ENCODE measurements around the gene CCDC188.

DNA sequence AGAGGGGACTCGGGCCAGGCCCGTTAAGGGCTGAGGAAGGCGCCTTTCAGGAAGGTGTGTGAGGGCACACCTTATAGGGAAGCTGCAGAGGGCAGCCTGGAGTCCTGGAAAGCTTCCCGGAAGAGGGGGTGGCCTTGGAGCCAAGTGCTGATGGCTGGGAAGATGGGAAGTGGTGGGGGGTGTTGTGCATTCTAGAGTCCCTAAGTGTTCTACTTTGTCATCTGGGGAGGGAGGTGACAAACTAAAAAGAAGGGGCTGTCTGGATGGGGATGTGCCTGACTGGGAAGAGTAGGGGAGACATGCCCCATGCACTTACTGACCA, 12.5 kb downstream of the CCDC188 start:
- TF ChIP-seq TP53 (CRISPR knock-in tag; IDR thresholded peaks at IDR 0.05) = no peak
- TF ChIP-seq, protein P1, sequence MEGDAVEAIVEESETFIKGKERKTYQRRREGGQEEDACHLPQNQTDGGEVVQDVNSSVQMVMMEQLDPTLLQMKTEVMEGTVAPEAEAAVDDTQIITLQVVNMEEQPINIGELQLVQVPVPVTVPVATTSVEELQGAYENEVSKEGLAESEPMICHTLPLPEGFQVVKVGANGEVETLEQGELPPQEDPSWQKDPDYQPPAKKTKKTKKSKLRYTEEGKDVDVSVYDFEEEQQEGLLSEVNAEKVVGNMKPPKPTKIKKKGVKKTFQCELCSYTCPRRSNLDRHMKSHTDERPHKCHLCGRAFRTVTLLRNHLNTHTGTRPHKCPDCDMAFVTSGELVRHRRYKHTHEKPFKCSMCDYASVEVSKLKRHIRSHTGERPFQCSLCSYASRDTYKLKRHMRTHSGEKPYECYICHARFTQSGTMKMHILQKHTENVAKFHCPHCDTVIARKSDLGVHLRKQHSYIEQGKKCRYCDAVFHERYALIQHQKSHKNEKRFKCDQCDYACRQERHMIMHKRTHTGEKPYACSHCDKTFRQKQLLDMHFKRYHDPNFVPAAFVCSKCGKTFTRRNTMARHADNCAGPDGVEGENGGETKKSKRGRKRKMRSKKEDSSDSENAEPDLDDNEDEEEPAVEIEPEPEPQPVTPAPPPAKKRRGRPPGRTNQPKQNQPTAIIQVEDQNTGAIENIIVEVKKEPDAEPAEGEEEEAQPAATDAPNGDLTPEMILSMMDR (IDR thresholded peaks at IDR 0.05) = no peak
- TF ChIP-seq FOXJ3 (CRISPR knock-in tag; IDR thresholded peaks at IDR 0.05; ENCODE audit: borderline replicate concordance) = no peak
- TF ChIP-seq, protein P2, sequence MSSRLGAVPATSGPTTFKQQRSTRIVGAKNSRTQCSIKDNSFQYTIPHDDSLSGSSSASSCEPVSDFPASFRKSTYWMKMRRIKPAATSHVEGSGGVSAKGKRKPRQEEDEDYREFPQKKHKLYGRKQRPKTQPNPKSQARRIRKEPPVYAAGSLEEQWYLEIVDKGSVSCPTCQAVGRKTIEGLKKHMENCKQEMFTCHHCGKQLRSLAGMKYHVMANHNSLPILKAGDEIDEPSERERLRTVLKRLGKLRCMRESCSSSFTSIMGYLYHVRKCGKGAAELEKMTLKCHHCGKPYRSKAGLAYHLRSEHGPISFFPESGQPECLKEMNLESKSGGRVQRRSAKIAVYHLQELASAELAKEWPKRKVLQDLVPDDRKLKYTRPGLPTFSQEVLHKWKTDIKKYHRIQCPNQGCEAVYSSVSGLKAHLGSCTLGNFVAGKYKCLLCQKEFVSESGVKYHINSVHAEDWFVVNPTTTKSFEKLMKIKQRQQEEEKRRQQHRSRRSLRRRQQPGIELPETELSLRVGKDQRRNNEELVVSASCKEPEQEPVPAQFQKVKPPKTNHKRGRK (CRISPR knock-in tag; IDR thresholded peaks at IDR 0.05; ENCODE audit: borderline replicate concordance) = no peak
- TF ChIP-seq, protein P3, sequence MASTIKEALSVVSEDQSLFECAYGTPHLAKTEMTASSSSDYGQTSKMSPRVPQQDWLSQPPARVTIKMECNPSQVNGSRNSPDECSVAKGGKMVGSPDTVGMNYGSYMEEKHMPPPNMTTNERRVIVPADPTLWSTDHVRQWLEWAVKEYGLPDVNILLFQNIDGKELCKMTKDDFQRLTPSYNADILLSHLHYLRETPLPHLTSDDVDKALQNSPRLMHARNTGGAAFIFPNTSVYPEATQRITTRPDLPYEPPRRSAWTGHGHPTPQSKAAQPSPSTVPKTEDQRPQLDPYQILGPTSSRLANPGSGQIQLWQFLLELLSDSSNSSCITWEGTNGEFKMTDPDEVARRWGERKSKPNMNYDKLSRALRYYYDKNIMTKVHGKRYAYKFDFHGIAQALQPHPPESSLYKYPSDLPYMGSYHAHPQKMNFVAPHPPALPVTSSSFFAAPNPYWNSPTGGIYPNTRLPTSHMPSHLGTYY (CRISPR knock-in tag; IDR thresholded peaks at IDR 0.05) = no peak
- no peak for TF ChIP-seq SP1 (CRISPR knock-in tag; conservative IDR thresholded peaks at IDR 0.05)
- TF ChIP-seq, protein P4, sequence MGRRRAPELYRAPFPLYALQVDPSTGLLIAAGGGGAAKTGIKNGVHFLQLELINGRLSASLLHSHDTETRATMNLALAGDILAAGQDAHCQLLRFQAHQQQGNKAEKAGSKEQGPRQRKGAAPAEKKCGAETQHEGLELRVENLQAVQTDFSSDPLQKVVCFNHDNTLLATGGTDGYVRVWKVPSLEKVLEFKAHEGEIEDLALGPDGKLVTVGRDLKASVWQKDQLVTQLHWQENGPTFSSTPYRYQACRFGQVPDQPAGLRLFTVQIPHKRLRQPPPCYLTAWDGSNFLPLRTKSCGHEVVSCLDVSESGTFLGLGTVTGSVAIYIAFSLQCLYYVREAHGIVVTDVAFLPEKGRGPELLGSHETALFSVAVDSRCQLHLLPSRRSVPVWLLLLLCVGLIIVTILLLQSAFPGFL (CRISPR knock-in tag; IDR thresholded peaks at IDR 0.05; ENCODE audit: borderline replicate concordance) = no peak
- TF ChIP-seq, protein P5, sequence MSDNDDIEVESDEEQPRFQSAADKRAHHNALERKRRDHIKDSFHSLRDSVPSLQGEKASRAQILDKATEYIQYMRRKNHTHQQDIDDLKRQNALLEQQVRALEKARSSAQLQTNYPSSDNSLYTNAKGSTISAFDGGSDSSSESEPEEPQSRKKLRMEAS (CRISPR knock-in tag; IDR thresholded peaks at IDR 0.05) = no peak
- TF ChIP-seq NR3C1 (CRISPR knock-in tag; conservative IDR thresholded peaks at IDR 0.05; ENCODE audit: low read depth) = no peak
- TF ChIP-seq IRF2 (CRISPR knock-in tag; IDR thresholded peaks at IDR 0.05; ENCODE audit: borderline replicate concordance, low read depth) = no peak
- TF ChIP-seq NFE2L1 (CRISPR knock-in tag; IDR thresholded peaks at IDR 0.05) = no peak
- TF ChIP-seq, protein P6, sequence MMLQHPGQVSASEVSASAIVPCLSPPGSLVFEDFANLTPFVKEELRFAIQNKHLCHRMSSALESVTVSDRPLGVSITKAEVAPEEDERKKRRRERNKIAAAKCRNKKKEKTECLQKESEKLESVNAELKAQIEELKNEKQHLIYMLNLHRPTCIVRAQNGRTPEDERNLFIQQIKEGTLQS (CRISPR knock-in tag; conservative IDR thresholded peaks at IDR 0.05) = no peak

Data from WTC11 (cell line).